SK-N-SH (cell line): ENCODE data around the gene GHRH. TPM values are rescaled to one million over a fixed set of nuclear protein-coding genes. Genes with fewer than 3 reads are reported as not detected.

Experiments
- CTCF ChIA-PET: fragments of 300-600, 350-600 bp; formaldehyde crosslinking; extraction: SDS; loops from one replicate; lab custom pipeline; 2021; lab: Yijun Ruan, JAX
- POLR2A ChIA-PET: fragments of 350-600 bp; sonication (Branson Sonifier 250); formaldehyde crosslinking; extraction: SDS; loops from one replicate; lab custom pipeline; 2020; ENCODE audit warnings: antibody characterized with exemption, inconsistent platforms; lab: Yijun Ruan, JAX
- DNase-seq: peaks from one replicate; pipeline ENCODE4 v3.0.0; 2012
- H2AFZ ChIP-seq: fragments of 200-600 bp; sonication (generic); 2 replicates; pipeline ENCODE4 v1.8.1; 2016; ENCODE audit warnings: antibody characterized with exemption, mild to moderate bottlenecking, low read depth
- H3F3A ChIP-seq: fragments of 200-600 bp; sonication (generic); replicated peaks from 2 replicates; pipeline ENCODE3; 2016; ENCODE audit warnings: antibody characterized with exemption, mild to moderate bottlenecking; ENCODE audit not compliant: insufficient read depth
- H3K27ac ChIP-seq, 2 experiments: fragments of 200-500 bp in 1 of 2; fragments of 200-600 bp in 1 of 2; sonication (Bioruptor generic) in 1 of 2; sonication (generic), shearing (Covaris generic) in 1 of 2; 2 replicates each; pipeline versions ENCODE4 v1.5.1 to v1.6.1; 2014 to 2016; ENCODE audit warnings: low read depth in 2 of 2, inconsistent platforms in 1 of 2, low read length in 1 of 2, mild to moderate bottlenecking in 1 of 2, mixed read lengths in 1 of 2
- H3K27me3 ChIP-seq: fragments of 200-600 bp; sonication (generic), shearing (Covaris generic); 2 replicates; pipeline ENCODE4 v1.6.1; 2016; ENCODE audit warnings: mixed run types; ENCODE audit not compliant: insufficient read depth
- H3K36me3 ChIP-seq, 2 experiments: fragments of 200-500 bp in 1 of 2; fragments of 200-600 bp in 1 of 2; sonication (Bioruptor generic) in 1 of 2; sonication (generic) in 1 of 2; replicated peaks in 1 of 2; 2 replicates each; pipeline versions ENCODE3 to v1.5.1; 2014 to 2016; ENCODE audit warnings: low read length in 1 of 2, mild to moderate bottlenecking in 1 of 2; ENCODE audit not compliant: insufficient read depth in 2 of 2, control insufficient read depth in 1 of 2
- H3K4me1 ChIP-seq, 2 experiments: fragments of 200-500 bp in 1 of 2; fragments of 200-600 bp in 1 of 2; sonication (Bioruptor generic) in 1 of 2; sonication (generic), shearing (Covaris generic) in 1 of 2; 2 replicates each; pipeline versions ENCODE4 v1.5.1 to v1.6.1; 2014 to 2016; ENCODE audit warnings: low read depth in 1 of 2, low read length in 1 of 2, mixed run types in 1 of 2; ENCODE audit not compliant: insufficient read depth in 2 of 2, control insufficient read depth in 1 of 2
- H3K4me2 ChIP-seq: fragments of 200-600 bp; sonication (generic), shearing (Covaris generic); 2 replicates; pipeline ENCODE4 v1.6.1; 2017; ENCODE audit warnings: mixed run types
- H3K4me3 ChIP-seq, 2 experiments: fragments of 200-500 bp in 1 of 2; fragments of 200-600 bp in 1 of 2; sonication (Bioruptor generic) in 1 of 2; sonication (generic), shearing (Covaris generic) in 1 of 2; 2 replicates each; pipeline versions ENCODE4 v1.5.1 to v1.8.1; 2014 to 2016; ENCODE audit warnings: low read depth in 2 of 2, inconsistent platforms in 1 of 2, low read length in 1 of 2, mild to moderate bottlenecking in 1 of 2, mixed read lengths in 1 of 2, moderate library complexity in 1 of 2
- H3K79me2 ChIP-seq: fragments of 200-600 bp; sonication (generic); 2 replicates; pipeline ENCODE4 v1.8.1; 2017; ENCODE audit warnings: mild to moderate bottlenecking; ENCODE audit not compliant: insufficient read depth
- H3K9ac ChIP-seq: fragments of 200-600 bp; sonication (generic); 2 replicates; pipeline ENCODE4 v1.6.1; 2017; ENCODE audit warnings: mixed run types
- H3K9me2 ChIP-seq: fragments of 200-600 bp; sonication (generic); 2 replicates; pipeline ENCODE4 v1.6.1; 2017; ENCODE audit warnings: mixed run types
- H3K9me3 ChIP-seq: fragments of 200-600 bp; sonication (generic); 2 replicates; pipeline ENCODE4 v1.6.1; 2017; ENCODE audit warnings: mixed run types, mild to moderate bottlenecking, moderate library complexity
- H4K20me1 ChIP-seq: fragments of 200-600 bp; sonication (generic); 2 replicates; pipeline ENCODE4 v1.6.1; 2017; ENCODE audit warnings: mild to moderate bottlenecking, mixed run types; ENCODE audit not compliant: insufficient read depth
- ELF1 ChIP-seq: IDR thresholded peaks from 2 replicates; pipeline ENCODE4 v1.4.0; 2012
- EP300 ChIP-seq, 2 experiments: IDR thresholded peaks; 2 replicates each; pipeline versions ENCODE4 v1.4.0 to v1.6.1; 2012; ENCODE audit warnings: borderline replicate concordance in 1 of 2, low read depth in 1 of 2, low read length in 1 of 2
- GATA2 ChIP-seq: sonication (generic); formaldehyde crosslinking; IDR thresholded peaks from 2 replicates; pipeline ENCODE4 v1.5.0; 2020; ENCODE audit warnings: mild to moderate bottlenecking, missing genetic modification reagents
- JUND ChIP-seq: IDR thresholded peaks from 2 replicates; pipeline ENCODE4 v1.4.0; 2012
- MXI1 ChIP-seq: IDR thresholded peaks from 2 replicates; pipeline ENCODE4 v1.6.1; 2012; ENCODE audit warnings: mild to moderate bottlenecking, low read depth, low read length, improper control_type of control experiment
- NFIC ChIP-seq: IDR thresholded peaks from 2 replicates; pipeline ENCODE4 v1.4.0; 2012; ENCODE audit warnings: borderline replicate concordance
- NRF1 ChIP-seq: IDR thresholded peaks from 2 replicates; pipeline ENCODE4 v1.6.1; 2012; ENCODE audit warnings: low read depth, mild to moderate bottlenecking, low read length
- PBX3 ChIP-seq: IDR thresholded peaks from 2 replicates; pipeline ENCODE4; 2012
- POLR2AphosphoS5 ChIP-seq: IDR thresholded peaks from 2 replicates; pipeline ENCODE4 v1.6.1; 2012; ENCODE audit warnings: low read depth, low read length
- RAD21 ChIP-seq: IDR thresholded peaks from 2 replicates; pipeline ENCODE4 v1.6.1; 2012; ENCODE audit warnings: mild to moderate bottlenecking, low read length
- REST ChIP-seq: IDR thresholded peaks from 2 replicates; pipeline ENCODE4 v1.6.1; 2012; ENCODE audit warnings: mild to moderate bottlenecking, low read depth, low read length, moderate library complexity
- RFX5 ChIP-seq: IDR thresholded peaks from 2 replicates; pipeline ENCODE4 v1.6.1; 2012; ENCODE audit warnings: mild to moderate bottlenecking, improper control_type of control experiment, low read length
- SIN3A ChIP-seq: IDR thresholded peaks from 2 replicates; pipeline ENCODE4 v1.6.1; 2012; ENCODE audit warnings: low read depth, mild to moderate bottlenecking, low read length, moderate library complexity, borderline replicate concordance
- SMC3 ChIP-seq: IDR thresholded peaks from 2 replicates; pipeline ENCODE4 v1.6.1; 2012; ENCODE audit warnings: low read depth, low read length, improper control_type of control experiment
- TAF1 ChIP-seq: IDR thresholded peaks from 2 replicates; pipeline ENCODE4 v1.6.1; 2012; ENCODE audit warnings: low read depth, mild to moderate bottlenecking, low read length, moderate library complexity, borderline replicate concordance
- TCF12 ChIP-seq: IDR thresholded peaks from 2 replicates; pipeline ENCODE4 v1.4.0; 2012
- TEAD4 ChIP-seq: IDR thresholded peaks from 2 replicates; pipeline ENCODE4 v1.4.0; 2012; ENCODE audit warnings: mild to moderate bottlenecking, borderline replicate concordance; ENCODE audit not compliant: insufficient read depth
- USF1 ChIP-seq: IDR thresholded peaks from 2 replicates; pipeline ENCODE4 v1.4.0; 2012; ENCODE audit warnings: low read depth, borderline replicate concordance
- USF2 ChIP-seq: fragments of 150-350 bp; IDR thresholded peaks from 2 replicates; pipeline ENCODE4 v1.6.1; 2017; ENCODE audit warnings: antibody characterized with exemption, low read length, low read depth, borderline replicate concordance
- YY1 ChIP-seq: IDR thresholded peaks from 2 replicates; pipeline ENCODE4 v1.4.0; 2012; ENCODE audit warnings: low read depth, mild to moderate bottlenecking
- ZBTB33 ChIP-seq: IDR thresholded peaks from 2 replicates; pipeline ENCODE4 v1.4.0; 2012; ENCODE audit warnings: low read depth, borderline replicate concordance
- WGBS: methylation state at CpG from one replicate; pipeline ENCODE4 v1.1.6; 2017; ENCODE audit warnings: low lambda C conversion rate; 5-methylcytosine and 5-hydroxymethylcytosine counted together
- polyA plus RNA-seq, 3 experiments: library from polyadenylated mRNA; depleted of rRNA; stranded (reverse); fragments of >200 nt; gene quantifications; 2 replicates each; pipeline ENCODE4 v1.2.3, GENCODE V29; 2012

The GHRH gene
- polyA plus RNA-seq, 1 of the 3 experiments (the other 2 are of a cell fraction), result not detected

GRCh38 chr20:37271421-37271768 is 9.8 kb upstream of the GHRH start (continued):
- TF ChIP-seq PBX3, result no peak
- TF ChIP-seq USF1, result no peak
- no peak for TF ChIP-seq REST
- no peak for TF ChIP-seq ELF1
- no peak for TF ChIP-seq TEAD4

DNA sequence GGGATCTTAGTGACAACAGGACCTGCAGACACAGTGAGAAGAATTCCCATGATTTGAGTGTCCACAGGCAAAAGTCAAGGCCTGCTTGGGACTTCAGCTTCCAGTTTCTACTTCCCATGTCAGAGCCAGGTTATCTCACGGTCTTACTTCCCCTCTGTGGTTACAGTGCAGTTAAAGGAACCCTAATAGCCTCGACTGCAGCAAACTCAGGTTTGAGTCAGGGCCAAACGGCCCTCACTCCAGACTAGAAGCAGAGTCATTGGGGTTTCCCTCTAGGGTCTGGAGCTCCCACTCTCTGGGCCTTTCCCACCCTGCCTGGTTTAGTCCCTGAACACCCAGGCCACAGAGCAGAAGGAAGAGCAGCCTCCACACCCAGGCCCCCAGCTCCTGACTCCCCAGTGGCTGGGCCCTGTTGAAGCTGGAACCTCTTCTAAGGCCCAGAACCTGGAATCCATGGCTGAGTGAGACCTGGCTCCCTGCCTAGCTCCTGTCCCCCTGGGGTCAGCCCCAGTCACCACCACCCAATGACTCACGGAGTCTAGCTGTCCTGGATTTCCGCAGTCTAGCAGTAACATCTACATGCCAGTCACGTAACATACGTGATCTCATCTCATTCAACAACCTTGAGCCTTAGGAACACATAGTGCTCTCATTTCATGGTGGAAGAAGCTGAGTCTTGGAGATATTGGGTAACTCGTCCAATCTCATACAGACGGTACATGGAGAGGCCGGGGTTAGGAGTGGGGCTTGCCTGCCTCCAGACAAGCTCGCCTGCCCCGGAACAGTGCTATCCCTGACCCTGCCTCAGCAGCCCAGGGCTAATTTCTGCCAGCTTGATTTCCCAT is 9.2 kb upstream of the GHRH start:
- no peak for DNase-seq
- WGBS, result 77% methylated on average over 9 of the region's 12 CpGs
- Histone ChIP-seq H3K27ac (no peak overlapping the region), H3K9me3 (no peaks in the 10 kb centered on the region), H3K9me2 (no peaks in the 10 kb centered on the region), H4K20me1 (no peaks in the 10 kb centered on the region), H3K4me1 (peaks cover 0 to 10% of the 10 kb centered on the region in 2 experiments; a peak in 1 of 4 replicates), H3K9ac (no peak overlapping the region), H3F3A (no peaks in the 10 kb centered on the region), H3K4me2 (no peak overlapping the region), H3K4me3 (no peak overlapping the region), H3K36me3 (no peaks in the 10 kb centered on the region), H3K27me3 (no peaks in the 10 kb centered on the region), H3K79me2 (no peaks in the 10 kb centered on the region), H2AFZ (no peak overlapping the region)
- ChIA-PET POLR2A (no interaction called here), CTCF (interaction anchor here (0.9 to 2.1 kb wide), 9 partner anchors 8 to 263 kb away, joined by 3 to 6 read pairs (median 3); no protein-coding TSS in a partner anchor)
- TF ChIP-seq EP300 (IDR thresholded peaks at IDR 0.05; ENCODE audit: borderline replicate concordance in 1 of 2, low read depth in 1 of 2, low read length in 1 of 2) (no peak), POLR2AphosphoS5 (no peak), SMC3 (no peak), ZBTB33 (no peak), PBX3 (no peak), MXI1 (no peak), TCF12 (no peak), RFX5 (no peak), JUND (no peak), YY1 (no peak), NFIC (no peak), NRF1 (no peak), GATA2 (CRISPR knock-in tag) (no peak), RAD21 (no peak), SIN3A (no peak), TAF1 (no peak), USF2 (no peak)
